Ascending aorta (tissue), 2 donors: ENCODE data around the gene FBXW2. TPM values are rescaled to one million over a fixed set of nuclear protein-coding genes. Genes with fewer than 3 reads are reported as not detected.
A peak's percentile ranks its signal among the peaks of the same experiment; 100 is the strongest.

Experiments
- DNase-seq, 2 donors: peaks; one replicate each; pipeline ENCODE4 v3.0.0-alpha.2; 2019; ENCODE audit warnings: low spot score in 2 of 2
- H3K27ac ChIP-seq, 2 donors: fragments of 200-600 bp; sonication (generic); one replicate each; pipeline ENCODE4 v1.5.1; 2016 to 2017; ENCODE audit warnings: mild to moderate bottlenecking in 1 of 2
- H3K27me3 ChIP-seq: fragments of 200-600 bp; sonication (generic); one replicate; pipeline ENCODE4 v1.5.1; 2017
- H3K36me3 ChIP-seq, 2 donors: fragments of 200-600 bp; sonication (generic); one replicate each; pipeline ENCODE4 v1.5.1; 2016
- H3K4me1 ChIP-seq, 2 donors: fragments of 200-600 bp; sonication (generic); one replicate each; pipeline ENCODE4 v1.5.1; 2016 to 2017; ENCODE audit warnings: mild to moderate bottlenecking in 1 of 2
- H3K4me3 ChIP-seq, 2 donors: fragments of 200-600 bp; sonication (generic); one replicate each; pipeline ENCODE4 v1.5.1; 2016 to 2017; ENCODE audit warnings: mild to moderate bottlenecking in 1 of 2
- H3K9me3 ChIP-seq, 2 donors: fragments of 200-600 bp; sonication (generic); one replicate each; pipeline ENCODE4 v1.5.1; 2016
- CTCF ChIP-seq, 3 experiments: fragments of 200-600 bp in 2 of 3; fragments of 450-650 bp in 1 of 3; sonication (generic) in 2 of 3; IDR thresholded peaks; one replicate each; pipeline ENCODE4 v1.5.1; 2016 to 2019; ENCODE audit warnings: antibody characterized with exemption in 3 of 3, mild to moderate bottlenecking in 1 of 3, moderate library complexity in 1 of 3
- intact Hi-C: fragments of 100-400 bp; cut with DNase I; formaldehyde crosslinking; loops from one replicate; pipeline ENCODE4 v1.15.1; 2023
- total RNA-seq: library from RNA; depleted of rRNA; stranded (reverse); fragments of >200 nt; gene quantifications from one replicate; pipeline ENCODE4 v1.1.0, GENCODE V29; 2016

FBXW2 gene
- total RNA-seq, 1 donor from 2014 or later = 35.5 TPM

DNA sequence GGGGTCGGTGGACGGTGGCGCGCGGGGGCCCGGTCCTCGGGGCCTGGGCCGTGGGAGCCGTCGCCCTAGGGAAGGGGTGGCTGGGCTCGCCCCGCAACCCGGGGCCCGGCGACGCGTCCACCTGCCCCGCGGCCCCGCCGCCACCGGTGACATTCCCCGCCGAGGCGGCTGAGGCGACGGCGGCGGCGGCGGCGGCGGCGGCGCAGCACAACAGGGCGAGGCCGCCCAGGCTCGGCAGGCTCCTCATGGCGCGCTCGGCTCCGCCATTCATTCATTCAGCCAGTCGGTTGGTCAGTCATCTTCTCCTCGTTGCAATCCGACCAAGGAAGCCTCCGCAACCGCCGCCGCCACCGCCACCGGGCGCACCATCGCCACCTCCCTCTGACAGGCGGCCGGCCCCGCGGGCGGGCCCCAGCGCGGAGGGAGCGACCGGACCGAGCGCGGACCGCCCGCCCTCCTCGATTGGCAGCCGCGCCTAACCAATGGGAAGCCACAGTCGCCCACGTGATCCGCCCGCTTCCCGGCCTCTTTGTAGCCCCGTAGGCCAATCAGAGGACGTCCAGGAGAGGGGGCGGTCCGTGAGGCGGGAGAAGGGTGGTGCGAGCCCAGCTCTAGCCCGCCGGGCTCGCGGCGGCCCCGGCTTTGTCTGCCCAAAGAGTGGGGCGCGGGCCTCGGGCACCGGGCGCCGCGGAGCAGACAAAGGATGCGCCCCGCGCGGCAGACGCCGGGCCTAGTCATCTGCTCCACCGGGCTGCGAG lies 78.9 kb downstream of the FBXW2 start, which contains the start of gene MEGF9:
Gene MEGF9 (minus strand): TSS at position 383 of the 758 bp plus-strand sequence. CDS start 112 bp downstream, at position 271.
- intact Hi-C loops = loop anchor here (1.0 kb wide), 1 partner anchor 19 kb away; no protein-coding TSS in a partner anchor
- peaks cover 4 to 7% of the 10 kb centered on the region in 2 donors for H3K4me1 ChIP-seq

GRCh38 chr9:120713257-120714087 lies 79.7 kb downstream of the FBXW2 start:
- no peaks in the 10 kb centered on the region for H3K27me3 ChIP-seq
- H3K9me3 ChIP-seq = no peaks in the 10 kb centered on the region
- peak in 1 of 3 experiments; percentile 14 for TF ChIP-seq CTCF (IDR thresholded peaks at IDR 0.05)
- DNase-seq = no peak
- peaks cover 4 to 7% of the 10 kb centered on the region in 2 donors for H3K4me1 ChIP-seq
- H3K4me3 ChIP-seq = peak overlapping the region; percentile 70 to 82
- intact Hi-C loops = loop anchor here (1.0 kb wide), 1 partner anchor 20 kb away; no protein-coding TSS in a partner anchor
- no peaks in the 10 kb centered on the region for H3K36me3 ChIP-seq
- H3K27ac ChIP-seq = peak overlapping the region; percentile 46 to 71

More for the DNA sequence above, 78.9 kb downstream of the FBXW2 start, which contains the start of gene MEGF9:
- H3K27me3 ChIP-seq = no peaks in the 10 kb centered on the region
- peak in 1 of 3 experiments; percentile 9 for TF ChIP-seq CTCF (IDR thresholded peaks at IDR 0.05)
- peak within 1 kb of the TSS; percentile 70 to 82 for H3K4me3 ChIP-seq
- no peaks in the 10 kb centered on the region for H3K9me3 ChIP-seq
- DNase-seq = peak; percentile 95 to 99
- H3K36me3 ChIP-seq = no peaks in the 10 kb centered on the region
- peak within 1 kb of the TSS; percentile 64 to 73 for H3K27ac ChIP-seq

DNA sequence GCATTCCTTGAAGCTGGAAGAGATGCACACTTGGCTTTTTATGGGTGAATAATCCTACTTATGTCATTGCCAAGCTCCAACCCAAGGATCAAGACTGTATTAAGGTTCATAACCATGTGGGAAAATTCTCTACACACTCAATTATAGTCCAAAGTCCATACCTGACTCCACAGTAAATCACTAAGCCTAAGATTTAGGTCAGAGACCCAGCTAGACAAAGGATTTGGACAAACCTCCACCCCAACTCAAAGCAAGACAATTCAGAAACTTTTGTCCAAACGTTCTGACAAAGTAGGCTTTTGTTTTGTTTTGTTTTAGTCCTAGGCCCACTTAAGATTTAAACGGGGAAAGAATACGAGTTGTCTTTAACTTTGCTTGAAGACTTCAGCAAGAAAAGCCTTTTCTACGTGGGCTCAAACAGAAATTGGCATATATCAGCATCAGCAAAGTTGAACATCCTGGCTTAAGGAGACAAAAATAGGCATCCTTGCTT lies 80.6 kb downstream of the FBXW2 start:
- DNase-seq = no peak
- peak overlapping the region; percentile 46 to 71 for H3K27ac ChIP-seq
- H3K9me3 ChIP-seq = no peaks in the 10 kb centered on the region
- peak overlapping the region; percentile 70 to 82 for H3K4me3 ChIP-seq
- intact Hi-C loops = no loop called here
- no peaks in the 10 kb centered on the region for H3K36me3 ChIP-seq
- H3K27me3 ChIP-seq = no peaks in the 10 kb centered on the region
- H3K4me1 ChIP-seq = peaks cover 4 to 7% of the 10 kb centered on the region in 2 donors
- TF ChIP-seq CTCF (IDR thresholded peaks at IDR 0.05) = no peak

DNA sequence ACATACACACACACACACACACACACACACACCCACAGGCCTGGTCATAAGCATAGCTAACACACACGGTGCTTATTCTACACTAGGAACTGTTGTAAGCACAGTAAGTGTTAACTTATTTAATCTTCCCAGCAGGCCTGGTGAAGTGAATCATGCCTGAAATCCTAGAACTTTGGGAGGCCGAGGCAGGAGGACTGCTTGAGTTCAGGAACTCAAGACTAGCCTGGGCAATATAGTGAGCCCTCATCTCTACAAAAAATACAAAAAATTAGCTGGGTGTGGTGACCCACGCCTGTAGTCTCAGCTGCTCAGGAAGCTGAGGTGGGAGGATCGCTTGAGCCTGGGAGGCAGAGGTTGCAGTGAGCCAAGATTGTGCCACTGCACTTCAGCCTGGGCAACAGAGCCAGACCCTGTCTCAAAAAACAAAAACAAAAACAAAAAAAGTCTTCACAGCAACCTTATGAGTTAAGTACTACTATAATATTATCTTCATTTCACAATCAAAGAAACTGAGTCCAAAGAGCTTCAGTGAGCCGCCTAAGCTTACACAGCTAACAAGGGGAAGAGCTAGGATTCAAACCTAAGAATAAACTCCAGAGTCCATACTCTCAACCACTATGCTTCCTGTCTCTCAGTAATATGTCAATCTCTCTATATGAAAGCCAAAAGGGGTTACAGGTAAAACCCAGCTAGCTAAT lies 81.2 kb downstream of the FBXW2 start:
- peaks cover 4 to 7% of the 10 kb centered on the region in 2 donors for H3K4me1 ChIP-seq
- intact Hi-C loops = no loop called here

More for the DNA sequence above, 81.2 kb downstream of the FBXW2 start:
- H3K27me3 ChIP-seq = no peaks in the 10 kb centered on the region
- H3K4me3 ChIP-seq = peak overlapping the region; percentile 70 to 82
- H3K36me3 ChIP-seq = no peaks in the 10 kb centered on the region
- no peaks in the 10 kb centered on the region for H3K9me3 ChIP-seq
- no peak for DNase-seq
- no peak for TF ChIP-seq CTCF (IDR thresholded peaks at IDR 0.05)
- H3K27ac ChIP-seq = peak overlapping the region; percentile 46 to 71
